HepG2 (cell line): ENCODE measurements around the gene SSPN. TPM values are rescaled to one million over a fixed set of nuclear protein-coding genes. Genes with fewer than 3 reads are reported as not detected.

ENCODE experiments used
- ATAC-seq: fragments of 200-7000 bp; cut with Tn5 transposase; 3 replicates; pipeline ENCODE4 v1.9.1; 2020; ENCODE audit warnings: mild to moderate bottlenecking, moderate library complexity
- BruUV-seq: library from RNA; stranded (reverse); fragments of 400-500 nt; replicated peaks from 2 replicates; lab custom pipeline; 2021; lab: Mats Ljungman, UMichigan
- CTCF ChIA-PET: fragments of 300-600 bp; formaldehyde crosslinking; extraction: SDS; loops from one replicate; lab custom pipeline; 2021; ENCODE audit warnings: low total read pairs, inconsistent platforms, low intra/inter-chr PET ratio; lab: Yijun Ruan, JAX
- POLR2A ChIA-PET: fragments of 350-600 bp; sonication (Branson Sonifier 250); formaldehyde crosslinking; loops from one replicate; lab custom pipeline; 2020; ENCODE audit warnings: antibody characterized with exemption, inconsistent platforms; lab: Yijun Ruan, JAX
- DNase-seq: peaks from one replicate; pipeline ENCODE4 v3.0.0-alpha.2; 2015; ENCODE audit warnings: low spot score
- FAIRE-seq: peaks from 3 replicates; lab custom pipeline; 2011; peaks lifted over from hg19 to GRCh38; lab: Jason Lieb, UNC
- H2AFZ ChIP-seq: one replicate; pipeline ENCODE4 v1.6.1; 2011; ENCODE audit warnings: low read length, inconsistent platforms
- H3K27ac ChIP-seq: fragments of 300-600 bp; 3 replicates; pipeline ENCODE4 v1.8.0; 2011; ENCODE audit warnings: mixed run types, mild to moderate bottlenecking, mixed read lengths, low read length, inconsistent platforms; ENCODE audit not compliant: insufficient read depth; ENCODE audit errors: extremely low read length
- H3K27me3 ChIP-seq, 2 experiments: fragments of 200-600 bp in 1 of 2; 2 replicates in 1 of 2; 3 replicates in 1 of 2; pipeline versions ENCODE4 v1.6.0 to v1.8.0; 2011; ENCODE audit warnings: low read length in 2 of 2, mild to moderate bottlenecking in 2 of 2, moderate library complexity in 2 of 2, inconsistent platforms in 1 of 2; ENCODE audit not compliant: insufficient read depth in 2 of 2, control insufficient read depth in 1 of 2
- H3K36me3 ChIP-seq, 2 experiments: fragments of 200-600 bp in 1 of 2; replicated peaks in 1 of 2; 2 replicates in 1 of 2; 3 replicates in 1 of 2; pipeline versions ENCODE4 v1.5.1 to v1.8.0; 2011; ENCODE audit warnings: low read length in 2 of 2, inconsistent platforms in 1 of 2; ENCODE audit not compliant: insufficient read depth in 2 of 2, control insufficient read depth in 1 of 2
- H3K4me1 ChIP-seq: 2 replicates; pipeline ENCODE4 v1.5.1; 2012; ENCODE audit warnings: low read length, inconsistent platforms; ENCODE audit not compliant: insufficient read depth
- H3K4me2 ChIP-seq: 2 replicates; pipeline ENCODE4 v1.6.0; 2011; ENCODE audit warnings: low read depth, low read length, inconsistent platforms
- H3K4me3 ChIP-seq, 3 experiments: fragments of 200-600 bp in 1 of 3; sonication (generic), shearing (Covaris generic) in 1 of 3; replicated peaks in 1 of 3; 2 replicates each; pipeline ENCODE4 v1.5.1; 2011 to 2016; ENCODE audit warnings: low read length in 3 of 3, inconsistent platforms in 2 of 3, low read depth in 2 of 3, mild to moderate bottlenecking in 2 of 3, control low read depth in 1 of 3, mixed read lengths in 1 of 3; ENCODE audit not compliant: insufficient read depth in 1 of 3
- H3K79me2 ChIP-seq: one replicate; pipeline ENCODE4 v1.6.1; 2011; ENCODE audit warnings: low read length, inconsistent platforms; ENCODE audit not compliant: insufficient read depth
- H3K9ac ChIP-seq: 2 replicates; pipeline ENCODE4 v1.6.0; 2011; ENCODE audit warnings: mild to moderate bottlenecking, low read depth, low read length, inconsistent platforms; ENCODE audit not compliant: insufficient read depth
- H3K9me3 ChIP-seq: 2 replicates; pipeline ENCODE4 v1.5.1; 2012; ENCODE audit warnings: mild to moderate bottlenecking, low read length
- H4K20me1 ChIP-seq: 2 replicates; pipeline ENCODE4 v1.6.0; 2011; ENCODE audit warnings: inconsistent platforms, mild to moderate bottlenecking, low read length, moderate library complexity; ENCODE audit not compliant: insufficient read depth
- CHD2 ChIP-seq: IDR thresholded peaks from 2 replicates; pipeline ENCODE4 v1.6.1; 2011; ENCODE audit warnings: low read depth, low read length, improper control_type of control experiment
- CSRNP1 ChIP-seq: sonication (generic); formaldehyde crosslinking; IDR thresholded peaks from 2 replicates; pipeline ENCODE4 v1.8.1; 2023; ENCODE audit warnings: mild to moderate bottlenecking, missing genetic modification reagents
- FOSL2 ChIP-seq: sonication (generic); formaldehyde crosslinking; IDR thresholded peaks from 2 replicates; pipeline ENCODE4 v1.4.0; 2020; ENCODE audit warnings: missing genetic modification reagents
- HNF4G ChIP-seq, 2 experiments: sonication (generic) in 1 of 2; formaldehyde crosslinking in 1 of 2; IDR thresholded peaks; 2 replicates each; pipeline versions ENCODE4 v1.4.0 to v1.6.1; 2011 to 2020; ENCODE audit warnings: borderline replicate concordance in 2 of 2, low read depth in 2 of 2, mild to moderate bottlenecking in 2 of 2, low read length in 1 of 2, missing genetic modification reagents in 1 of 2, moderate library complexity in 1 of 2
- NFATC3 ChIP-seq: sonication (generic); formaldehyde crosslinking; IDR thresholded peaks from 2 replicates; pipeline ENCODE4 v1.5.1; 2020; ENCODE audit warnings: mild to moderate bottlenecking, missing genetic modification reagents
- POLR2A ChIP-seq, 2 experiments: IDR thresholded peaks; 2 replicates each; pipeline ENCODE4 v1.6.1; 2011; ENCODE audit warnings: low read depth in 2 of 2, low read length in 2 of 2, mild to moderate bottlenecking in 1 of 2, moderate library complexity in 1 of 2; ENCODE audit not compliant: insufficient read depth in 1 of 2
- ZNF564 ChIP-seq: sonication (generic); formaldehyde crosslinking; IDR thresholded peaks from 2 replicates; pipeline ENCODE4 v1.8.1; 2023; ENCODE audit warnings: mild to moderate bottlenecking, missing genetic modification reagents
- ZNF749 ChIP-seq: sonication (generic); formaldehyde crosslinking; IDR thresholded peaks from 2 replicates; pipeline ENCODE4 v1.8.0; 2022; ENCODE audit warnings: mild to moderate bottlenecking, missing genetic modification reagents, moderate library complexity, borderline replicate concordance
- ZNF775 ChIP-seq: sonication (generic); formaldehyde crosslinking; IDR thresholded peaks from 2 replicates; pipeline ENCODE4 v1.4.0; 2020; ENCODE audit warnings: missing genetic modification reagents, mild to moderate bottlenecking, moderate library complexity, borderline replicate concordance
- WGBS: methylation state at CpG from one replicate; pipeline ENCODE4 v1.1.6; 2017; ENCODE audit warnings: low lambda C conversion rate; 5-methylcytosine and 5-hydroxymethylcytosine counted together
- in situ Hi-C: cut with HindIII; loops from 2 replicates; pipeline ENCODE4 v1.10.0; 2017; ENCODE audit warnings: low pct_unique_long_range_greater_than_20kb; ENCODE audit not compliant: extremely low pct_ligation_motif_present
- intact Hi-C: fragments of 100-400 bp; cut with micrococcal nuclease; formaldehyde crosslinking; loops from one replicate; pipeline ENCODE4 v1.10.0; 2022; ENCODE audit not compliant: unreplicated experiment
- polyA plus RNA-seq, 8 experiments: library from polyadenylated mRNA; depleted of rRNA in 3 of 8; stranded (reverse) in 7 of 8; unstranded in 1 of 8; fragments of >200 nt; fragmentation: Illumina TruSeq in 4 of 8; extraction: Trizol in 4 of 8; gene quantifications; 2 replicates each; pipeline versions ENCODE4 v1.2.1 to v1.2.3, GENCODE V29; 2011 to 2016; ENCODE audit warnings: low read depth in 4 of 8, missing spikeins in 1 of 8, mixed read lengths in 1 of 8; ENCODE audit not compliant: insufficient read depth in 1 of 8
- total RNA-seq, 5 experiments: library from RNA; depleted of rRNA; stranded (reverse); fragments of >200 nt; fragmentation: Illumina TruSeq; extraction: Trizol; gene quantifications; 2 replicates each; pipeline ENCODE4 v1.2.3, GENCODE V29; 2016; ENCODE audit warnings: low read depth in 1 of 5

SSPN gene
- total and polyA plus RNA-seq, 2 of the 13 experiments (the other 11 are each of a cell fraction or from before 2014, with no cell fraction given), result not detected

- TF ChIP-seq HNF4G (IDR thresholded peaks at IDR 0.05; ENCODE audit: borderline replicate concordance, low read depth, low read length) (no peak), HNF4G (CRISPR knock-in tag; IDR thresholded peaks at IDR 0.05; ENCODE audit: borderline replicate concordance, low read depth) (no peak), FOSL2 (CRISPR knock-in tag) (no peak)
Measured at GRCh38 chr12:26212396-26212795, 17.0 kb downstream of the SSPN start (continued).

- Histone ChIP-seq H3K4me1 (no peaks in the 10 kb centered on the region), H3K4me2 (no peak overlapping the region), H2AFZ (no peak overlapping the region), H3K79me2 (no peaks in the 10 kb centered on the region), H3K4me3 (no peak overlapping the region), H4K20me1 (no peaks in the 10 kb centered on the region), H3K9me3 (no peaks in the 10 kb centered on the region), H3K27ac (no peak overlapping the region), H3K9ac (no peak overlapping the region), H3K36me3 (no peaks in the 10 kb centered on the region), H3K27me3 (0 out of 5 replicates have a peak, but pooled peaks cover 0 to 3% of the 10 kb centered on the region in 2 experiments)
- intact Hi-C loops (no loop called here), in situ Hi-C loops (no loop called here)
- ChIA-PET POLR2A (no interaction called here), CTCF (no interaction called here)
- BruUV-seq, result no TSS peak
- WGBS, result 59% methylated on average over 2 of the region's 2 CpGs
- DNase-seq (no peak), FAIRE-seq (no peak), ATAC-seq (no peak)
- TF ChIP-seq ZNF564 (CRISPR knock-in tag) (no peak), POLR2A (IDR thresholded peaks at IDR 0.05; ENCODE audit: insufficient read depth in 1 of 2, low read depth in 2 of 2, low read length in 2 of 2) (no peak), ZNF775 (CRISPR knock-in tag) (no peak), CSRNP1 (CRISPR knock-in tag) (no peak), NFATC3 (CRISPR knock-in tag) (no peak), CHD2 (no peak), ZNF749 (CRISPR knock-in tag) (no peak)
Measured at GRCh38 chr12:26212988-26213387, 17.6 kb downstream of the SSPN start.
